22Rv1 (cell line): Measurements from ENCODE around the gene KNDC1.

Experiments
- CTCF ChIP-seq: fragments of 450-650 bp; IDR thresholded peaks from 2 replicates; pipeline ENCODE4 v1.5.1; 2017; ENCODE audit warnings: mild to moderate bottlenecking
- ZFX ChIP-seq: fragments of 450-650 bp; IDR thresholded peaks from 2 replicates; pipeline ENCODE4 v1.6.1; 2017; ENCODE audit warnings: antibody characterized with exemption, borderline replicate concordance

- TF ChIP-seq CTCF = no peak
- no peak for TF ChIP-seq ZFX
Measured at GRCh38 chr10:133245439-133246235, 85.6 kb downstream of the KNDC1 start.
